Endothelial cell of umbilical vein (primary cell): ENCODE measurements around the gene CASR. TPM values are rescaled to one million over a fixed set of nuclear protein-coding genes. Genes with fewer than 3 reads are reported as not detected.

Experiments
- BruUV-seq: library from RNA; stranded (reverse); fragments of 400-500 nt; replicated peaks from 2 replicates; lab custom pipeline; 2021; lab: Mats Ljungman, UMichigan
- CTCF ChIA-PET: fragments of 300-600, 350-600 bp; sonication (Branson Sonifier 250); formaldehyde crosslinking; loops from one replicate; lab custom pipeline; 2021; ENCODE audit warnings: antibody characterized with exemption, inconsistent platforms; lab: Charles Lee
- POLR2A ChIA-PET: fragments of 300-600, 350-600 bp; sonication (Branson Sonifier 250); formaldehyde crosslinking; loops from one replicate; lab custom pipeline; 2021; ENCODE audit warnings: antibody characterized with exemption, inconsistent platforms; lab: Charles Lee
- DNase-seq: peaks from one replicate; pipeline ENCODE4 v3.0.0-alpha.2; 2011; ENCODE audit warnings: low read depth, low spot score
- FAIRE-seq: peaks from 2 replicates; lab custom pipeline; 2011; peaks lifted over from hg19 to GRCh38; lab: Jason Lieb, UNC
- H2AFZ ChIP-seq: 2 replicates; pipeline ENCODE4 v1.6.0; 2012; ENCODE audit warnings: low read depth, low read length, control low read depth, inconsistent platforms
- H3K27ac ChIP-seq: 2 replicates; pipeline ENCODE4 v1.5.1; 2011; ENCODE audit warnings: low read depth, mild to moderate bottlenecking, control low read depth, low read length, moderate library complexity; ENCODE audit not compliant: insufficient read depth
- H3K27me3 ChIP-seq, 2 experiments: 2 replicates each; pipeline versions ENCODE4 v1.6.0 to v1.6.1; 2011; ENCODE audit warnings: low read length in 2 of 2, mixed read lengths in 1 of 2; ENCODE audit not compliant: control insufficient read depth in 2 of 2, insufficient read depth in 2 of 2
- H3K36me3 ChIP-seq, 2 experiments: 2 replicates in 1 of 2; 3 replicates in 1 of 2; pipeline ENCODE4 v1.5.1; 2011; ENCODE audit warnings: low read length in 2 of 2, mild to moderate bottlenecking in 1 of 2, moderate library complexity in 1 of 2; ENCODE audit not compliant: control insufficient read depth in 2 of 2, insufficient read depth in 2 of 2; ENCODE audit errors: extremely low read depth in 1 of 2
- H3K4me1 ChIP-seq: 3 replicates; pipeline ENCODE4 v1.5.1; 2011; ENCODE audit warnings: mild to moderate bottlenecking, low read length; ENCODE audit not compliant: control insufficient read depth, insufficient read depth; ENCODE audit errors: extremely low read depth
- H3K4me2 ChIP-seq: 2 replicates; pipeline ENCODE4 v1.6.1; 2011; ENCODE audit warnings: low read length, control low read depth, mixed read lengths; ENCODE audit not compliant: insufficient read depth
- H3K4me3 ChIP-seq, 3 experiments: fragments of 200-600 bp in 1 of 3; sonication (generic), shearing (Covaris generic) in 1 of 3; replicated peaks in 1 of 3; 2 replicates each; pipeline ENCODE4 v1.5.1; 2011 to 2016; ENCODE audit warnings: control low read depth in 3 of 3, low read length in 3 of 3, mild to moderate bottlenecking in 2 of 3, inconsistent platforms in 1 of 3, low read depth in 1 of 3, moderate library complexity in 1 of 3; ENCODE audit not compliant: insufficient read depth in 1 of 3
- H3K79me2 ChIP-seq: 2 replicates; pipeline ENCODE4 v1.6.0; 2012; ENCODE audit warnings: low read length, inconsistent platforms; ENCODE audit not compliant: control insufficient read depth, insufficient read depth
- H3K9ac ChIP-seq: replicated peaks from 2 replicates; pipeline ENCODE3; 2011; ENCODE audit warnings: low read length, control low read depth; ENCODE audit not compliant: insufficient read depth; ENCODE audit errors: extremely low read depth
- H3K9me1 ChIP-seq: replicated peaks from 3 replicates; pipeline ENCODE4 v1.6.0; 2011; ENCODE audit warnings: mild to moderate bottlenecking, low read length; ENCODE audit not compliant: control insufficient read depth, insufficient read depth; ENCODE audit errors: extremely low read depth
- H3K9me3 ChIP-seq: replicated peaks from 2 replicates; pipeline ENCODE4 v1.5.1; 2012; ENCODE audit warnings: low read length, inconsistent platforms; ENCODE audit not compliant: control insufficient read depth, insufficient read depth
- H4K20me1 ChIP-seq: replicated peaks from 2 replicates; pipeline ENCODE3; 2011; ENCODE audit warnings: mild to moderate bottlenecking, low read length; ENCODE audit not compliant: control insufficient read depth, insufficient read depth; ENCODE audit errors: extremely low read depth
- CTCF ChIP-seq, 2 donors: IDR thresholded peaks; 1 replicate in 1 of 2; 2 replicates in 1 of 2; pipeline ENCODE4 v1.5.1; 2011; ENCODE audit warnings: low read length in 2 of 2, mild to moderate bottlenecking in 2 of 2, moderate library complexity in 2 of 2, control low read depth in 1 of 2, inconsistent platforms in 1 of 2, low read depth in 1 of 2; ENCODE audit not compliant: insufficient read depth in 1 of 2; ENCODE audit errors: extremely low read depth in 1 of 2
- EZH2 ChIP-seq: IDR thresholded peaks from 2 replicates; pipeline ENCODE4 v1.6.1; 2012; ENCODE audit warnings: borderline replicate concordance, low read depth, mild to moderate bottlenecking, moderate library complexity, low read length, inconsistent platforms; ENCODE audit not compliant: severe bottlenecking
- FOS ChIP-seq: IDR thresholded peaks from 2 replicates; pipeline ENCODE4 v1.6.1; 2011; ENCODE audit warnings: mild to moderate bottlenecking, low read length, moderate library complexity, borderline replicate concordance; ENCODE audit not compliant: insufficient read depth
- GATA2 ChIP-seq: IDR thresholded peaks from 2 replicates; pipeline ENCODE4 v1.7.0; 2011; ENCODE audit warnings: low read depth, mild to moderate bottlenecking, moderate library complexity, mixed read lengths, low read length; ENCODE audit not compliant: insufficient read length, insufficient read depth
- JUN ChIP-seq: IDR thresholded peaks from 2 replicates; pipeline ENCODE4 v1.6.1; 2011; ENCODE audit warnings: borderline replicate concordance, low read depth; ENCODE audit not compliant: insufficient read length, insufficient read depth
- MAX ChIP-seq: IDR thresholded peaks from 2 replicates; pipeline ENCODE4 v1.6.1; 2011; ENCODE audit not compliant: insufficient read depth, insufficient read length
- MYC ChIP-seq: IDR thresholded peaks from one replicate; pipeline ENCODE4 v1.6.1; 2011; ENCODE audit warnings: mild to moderate bottlenecking, low read depth, low read length
- POLR2A ChIP-seq: IDR thresholded peaks from 2 replicates; pipeline ENCODE4 v1.6.1; 2012; ENCODE audit warnings: low read depth, mild to moderate bottlenecking, control low read depth, low read length
- POLR2AphosphoS5 ChIP-seq: IDR thresholded peaks from 2 replicates; pipeline ENCODE4 v1.6.1; 2012; ENCODE audit warnings: low read depth, mild to moderate bottlenecking, control low read depth, low read length, moderate library complexity; ENCODE audit not compliant: insufficient read depth
- dilution Hi-C: fragments of 300-500 bp; cut with MboI; formaldehyde crosslinking; loops from one replicate; pipeline ENCODE4 v1.15.0; 2019; ENCODE audit warnings: low sequenced_read_pairs; ENCODE audit not compliant: extremely low pct_ligation_motif_present
- intact Hi-C: fragments of 100-400 bp; cut with micrococcal nuclease; formaldehyde crosslinking; loops from one replicate; pipeline ENCODE4 v1.10.0; 2022
- polyA plus RNA-seq, 4 experiments: library from polyadenylated mRNA; depleted of rRNA in 3 of 4; stranded (reverse) in 3 of 4; unstranded in 1 of 4; fragments of >200 nt; gene quantifications; 2 replicates each; pipeline versions ENCODE4 v1.2.1 to v1.2.3, GENCODE V29; 2011 to 2012; ENCODE audit warnings: missing spikeins in 1 of 4
- total RNA-seq: library from RNA; stranded (reverse); gene quantifications from 2 replicates; pipeline ENCODE4 v1.2.3, GENCODE V29; 2021

Gene CASR
- total and polyA plus RNA-seq, 2 donors (not counting 3 experiments of a cell fraction or from before 2014, with no cell fraction given) = not detected

- intact Hi-C loops = no loop called here
- POLR2A ChIA-PET = no interaction called here
- H3K4me1 ChIP-seq = no peaks in the 10 kb centered on the region
- CTCF ChIA-PET = interaction anchor here (0.8 to 2.5 kb wide), 2 partner anchors 373 to 760 kb away, joined by 3 to 11 read pairs; partner anchors contain the start of gene POLQ
- no peak overlapping the region for H3K27ac ChIP-seq
- no peak for DNase-seq
- FAIRE-seq = no peak
- H3K9me3 ChIP-seq = no peaks in the 10 kb centered on the region
- no peak overlapping the region for H3K9ac ChIP-seq
- H3K4me3 ChIP-seq = no peak overlapping the region
- no peaks in the 10 kb centered on the region for H4K20me1 ChIP-seq
- no peaks in the 10 kb centered on the region for H3K9me1 ChIP-seq
- no peak overlapping the region for H3K4me2 ChIP-seq
- no peaks in the 10 kb centered on the region for H3K79me2 ChIP-seq
- no peak overlapping the region for H2AFZ ChIP-seq
- BruUV-seq = no TSS peak
- TF ChIP-seq EZH2 (no peak), CTCF (IDR thresholded peaks at IDR 0.05; ENCODE audit: extremely low read depth in 1 of 2, insufficient read depth in 1 of 2, low read depth in 1 of 2, low read length in 2 of 2) (no peak), GATA2 (no peak), POLR2AphosphoS5 (no peak), MAX (no peak), MYC (no peak), JUN (no peak), POLR2A (no peak), FOS (no peak)
- dilution Hi-C loops = no loop called here
- no peaks in the 10 kb centered on the region for H3K36me3 ChIP-seq
- peaks cover 3 to 5% of the 10 kb centered on the region in 2 experiments for H3K27me3 ChIP-seq
Measured at GRCh38 chr3:122306622-122306953, 123.1 kb downstream of the CASR start.
